ENCODE results near the gene CUEDC2.

Gene CUEDC2

GRCh38 chr10:102379383-102379782, 53.0 kb downstream of the CUEDC2 start:
- no peak for TF ChIP-seq CTCF (IDR thresholded peaks at IDR 0.05)
- no peaks in the 10 kb centered on the region for H3K27me3 ChIP-seq
- H3K4me3 ChIP-seq, result no peak overlapping the region
- DNase-seq, result no peak
- H3K9me3 ChIP-seq, result no peaks in the 10 kb centered on the region
- peaks cover 69 to 92% (median 83%) of the 10 kb centered on the region in 3 donors for H3K36me3 ChIP-seq
- intact Hi-C loops (cut with DNase I; ENCODE audit: low total_unique reads), result no loop called here
- no peak overlapping the region for H3K27ac ChIP-seq
- no peaks in the 10 kb centered on the region for H3K4me1 ChIP-seq

- Histone ChIP-seq H3K27ac (no peak overlapping the region), H3K27me3 (no peaks in the 10 kb centered on the region), H3K4me1 (no peaks in the 10 kb centered on the region), H3K4me3 (no peak overlapping the region), H3K9me3 (no peaks in the 10 kb centered on the region), H3K36me3 (peaks cover 89 to 100% (median 91%) of the 10 kb centered on the region in 3 donors)
- no peak for TF ChIP-seq CTCF (IDR thresholded peaks at IDR 0.05)
- intact Hi-C loops (cut with DNase I; ENCODE audit: low total_unique reads), result no loop called here
- DNase-seq, result no peak
Observed at GRCh38 chr10:102376901-102377300, 55.5 kb downstream of the CUEDC2 start.

GRCh38 chr10:102375867-102376266, 56.5 kb downstream of the CUEDC2 start:
- H3K4me3 ChIP-seq, result no peak overlapping the region
- intact Hi-C loops (cut with DNase I; ENCODE audit: low total_unique reads), result no loop called here
- TF ChIP-seq CTCF (IDR thresholded peaks at IDR 0.05), result no peak
- no peak overlapping the region for H3K27ac ChIP-seq
- peaks cover 91 to 100% (median 93%) of the 10 kb centered on the region in 3 donors for H3K36me3 ChIP-seq
- no peaks in the 10 kb centered on the region for H3K27me3 ChIP-seq
- no peak for DNase-seq
- H3K4me1 ChIP-seq, result no peaks in the 10 kb centered on the region
- H3K9me3 ChIP-seq, result no peaks in the 10 kb centered on the region

- no peak for DNase-seq
Observed at GRCh38 chr10:102375250-102375649, 57.1 kb downstream of the CUEDC2 start.

More at GRCh38 chr10:102375250-102375649, 57.1 kb downstream of the CUEDC2 start:
- Histone ChIP-seq H3K36me3 (peaks cover 91 to 100% (median 93%) of the 10 kb centered on the region in 3 donors), H3K9me3 (no peaks in the 10 kb centered on the region), H3K4me3 (no peak overlapping the region), H3K27me3 (no peaks in the 10 kb centered on the region), H3K4me1 (no peaks in the 10 kb centered on the region), H3K27ac (no peak overlapping the region)
- intact Hi-C loops (cut with DNase I; ENCODE audit: low total_unique reads), result no loop called here
- no peak for TF ChIP-seq CTCF (IDR thresholded peaks at IDR 0.05)

Data from tibial artery (tissue), 4 donors.